IMR-90 (cell line): ENCODE measurements around the gene FAM120A. TPM values are rescaled to one million over a fixed set of nuclear protein-coding genes. Genes with fewer than 3 reads are reported as not detected.

Source experiments
- ATAC-seq: fragments of 200-7000 bp; cut with Tn5 transposase; 2 replicates; pipeline ENCODE4 v1.9.1; 2020; ENCODE audit warnings: low read depth, mild to moderate bottlenecking, moderate library complexity
- BruUV-seq: library from RNA; stranded (reverse); fragments of 400-500 nt; replicated peaks from 2 replicates; lab custom pipeline; 2021; lab: Mats Ljungman, UMichigan
- CTCF ChIA-PET: fragments of 300-600 bp; formaldehyde crosslinking; extraction: SDS; loops from one replicate; lab custom pipeline; 2021; ENCODE audit warnings: antibody characterized with exemption; lab: Yijun Ruan, JAX
- POLR2A ChIA-PET: fragments of 300-600 bp; sonication (Branson Sonifier 250); formaldehyde crosslinking; loops from one replicate; lab custom pipeline; 2022; ENCODE audit warnings: antibody characterized with exemption; ENCODE audit not compliant: unreplicated experiment; lab: Charles Lee
- DNase-seq: peaks from one replicate; pipeline ENCODE4 v3.0.0; 2013
- H2AFZ ChIP-seq: replicated peaks from 2 replicates; pipeline ENCODE3; 2013; ENCODE audit warnings: low read length, mild to moderate bottlenecking; ENCODE audit not compliant: poor library complexity
- H2AK5ac ChIP-seq: 2 replicates; pipeline ENCODE4 v1.6.1; 2013; ENCODE audit warnings: low read depth, low read length, inconsistent platforms
- H2AK9ac ChIP-seq: replicated peaks from 2 replicates; pipeline ENCODE3; 2013; ENCODE audit warnings: mild to moderate bottlenecking, low read depth, low read length, moderate library complexity; ENCODE audit not compliant: poor library complexity
- H2BK120ac ChIP-seq: 2 replicates; pipeline ENCODE4 v1.6.1; 2013; ENCODE audit warnings: low read depth, low read length, inconsistent platforms
- H2BK15ac ChIP-seq: 3 replicates; pipeline ENCODE4 v1.6.1; 2013; ENCODE audit warnings: low read depth, low read length, inconsistent platforms
- H2BK20ac ChIP-seq: 2 replicates; pipeline ENCODE4 v1.6.1; 2013; ENCODE audit warnings: low read depth, mild to moderate bottlenecking, inconsistent platforms, low read length, moderate library complexity
- H2BK5ac ChIP-seq: 2 replicates; pipeline ENCODE4 v1.6.1; 2013; ENCODE audit warnings: mild to moderate bottlenecking, low read depth, low read length, inconsistent platforms; ENCODE audit not compliant: poor library complexity, severe bottlenecking
- H3K14ac ChIP-seq: replicated peaks from 2 replicates; pipeline ENCODE4 v1.6.1; 2013; ENCODE audit warnings: low read depth, low read length, inconsistent platforms
- H3K18ac ChIP-seq: 2 replicates; pipeline ENCODE4 v1.6.1; 2013; ENCODE audit warnings: low read depth, low read length, control low read depth
- H3K23ac ChIP-seq: 2 replicates; pipeline ENCODE4 v1.6.1; 2013; ENCODE audit warnings: low read depth, low read length, inconsistent platforms
- H3K27ac ChIP-seq: 2 replicates; pipeline ENCODE4 v1.5.1; 2013; ENCODE audit warnings: mild to moderate bottlenecking, control low read depth, low read length; ENCODE audit not compliant: insufficient read depth
- H3K27me3 ChIP-seq: 2 replicates; pipeline ENCODE4 v1.6.1; 2013; ENCODE audit warnings: low read length; ENCODE audit not compliant: control insufficient read depth, insufficient read depth
- H3K36me3 ChIP-seq: 2 replicates; pipeline ENCODE4 v1.6.1; 2013; ENCODE audit warnings: low read length, mixed read lengths; ENCODE audit not compliant: control insufficient read depth, insufficient read depth
- H3K4ac ChIP-seq: 2 replicates; pipeline ENCODE4 v1.6.1; 2013; ENCODE audit warnings: low read depth, low read length, inconsistent platforms
- H3K4me1 ChIP-seq: 2 replicates; pipeline ENCODE4 v1.6.1; 2013; ENCODE audit warnings: low read length, mixed read lengths; ENCODE audit not compliant: control insufficient read depth, insufficient read depth
- H3K4me2 ChIP-seq: 2 replicates; pipeline ENCODE4 v1.6.1; 2013; ENCODE audit warnings: low read depth, mild to moderate bottlenecking, control low read depth, low read length, moderate library complexity
- H3K4me3 ChIP-seq: 2 replicates; pipeline ENCODE4 v1.5.1; 2013; ENCODE audit warnings: low read depth, mild to moderate bottlenecking, control low read depth, low read length, moderate library complexity; ENCODE audit not compliant: insufficient read depth
- H3K56ac ChIP-seq: 2 replicates; pipeline ENCODE4 v1.6.1; 2013; ENCODE audit warnings: low read length, inconsistent platforms; ENCODE audit not compliant: insufficient read depth; ENCODE audit errors: extremely low read depth
- H3K79me1 ChIP-seq, 2 experiments: 2 replicates each; pipeline ENCODE4 v1.6.1; 2013; ENCODE audit warnings: low read length in 2 of 2, inconsistent platforms in 1 of 2, low read depth in 1 of 2
- H3K9ac ChIP-seq: 2 replicates; pipeline ENCODE4 v1.6.1; 2013; ENCODE audit warnings: low read depth, low read length, control low read depth
- H3K9me1 ChIP-seq: 2 replicates; pipeline ENCODE4 v1.6.1; 2013; ENCODE audit warnings: low read length, inconsistent platforms; ENCODE audit not compliant: insufficient read depth
- H3K9me3 ChIP-seq: 2 replicates; pipeline ENCODE4 v1.6.1; 2013; ENCODE audit warnings: low read length; ENCODE audit not compliant: control insufficient read depth, insufficient read depth
- H4K20me1 ChIP-seq: 2 replicates; pipeline ENCODE4 v1.6.1; 2013; ENCODE audit warnings: low read length, inconsistent platforms; ENCODE audit not compliant: insufficient read depth
- H4K5ac ChIP-seq: 2 replicates; pipeline ENCODE4 v1.6.1; 2013; ENCODE audit warnings: mild to moderate bottlenecking, low read depth, low read length, control low read depth
- H4K8ac ChIP-seq, 2 experiments: 2 replicates each; pipeline ENCODE4 v1.6.1; 2013; ENCODE audit warnings: low read depth in 2 of 2, low read length in 2 of 2, control low read depth in 1 of 2, inconsistent platforms in 1 of 2
- H4K91ac ChIP-seq: 2 replicates; pipeline ENCODE4 v1.6.1; 2013; ENCODE audit warnings: low read depth, low read length, inconsistent platforms; ENCODE audit not compliant: insufficient read depth
- BHLHE40 ChIP-seq: fragments of 150-350 bp; IDR thresholded peaks from 2 replicates; pipeline ENCODE4 v1.6.1; 2016; ENCODE audit warnings: mild to moderate bottlenecking, low read depth, low read length
- CEBPB ChIP-seq: IDR thresholded peaks from 2 replicates; pipeline ENCODE4 v1.6.1; 2012; ENCODE audit warnings: low read depth, low read length, improper control_type of control experiment
- CHD1 ChIP-seq: IDR thresholded peaks from 2 replicates; pipeline ENCODE4 v1.6.1; 2012; ENCODE audit warnings: low read depth, low read length, improper control_type of control experiment
- FOS ChIP-seq: fragments of 150-350 bp; IDR thresholded peaks from 2 replicates; pipeline ENCODE4 v1.6.1; 2016; ENCODE audit warnings: low read depth, low read length
- MAFK ChIP-seq: IDR thresholded peaks from 2 replicates; pipeline ENCODE4 v1.6.1; 2012; ENCODE audit warnings: low read depth, low read length, improper control_type of control experiment
- MAZ ChIP-seq: IDR thresholded peaks from 2 replicates; pipeline ENCODE4 v1.6.1; 2012; ENCODE audit warnings: low read depth, mild to moderate bottlenecking, low read length, improper control_type of control experiment, moderate library complexity, borderline replicate concordance
- RAD21 ChIP-seq: IDR thresholded peaks from 2 replicates; pipeline ENCODE4 v1.6.1; 2012; ENCODE audit warnings: low read length, improper control_type of control experiment
- RCOR1 ChIP-seq: IDR thresholded peaks from 2 replicates; pipeline ENCODE4 v1.6.1; 2012; ENCODE audit warnings: mild to moderate bottlenecking, low read length, improper control_type of control experiment; ENCODE audit not compliant: insufficient replicate concordance
- RFX5 ChIP-seq: IDR thresholded peaks from 2 replicates; pipeline ENCODE4 v1.8.0; 2012; ENCODE audit warnings: low read depth, mild to moderate bottlenecking, low read length, moderate library complexity
- SMC3 ChIP-seq: fragments of 150-350 bp; IDR thresholded peaks from 2 replicates; pipeline ENCODE4 v1.6.1; 2016; ENCODE audit warnings: low read depth, mild to moderate bottlenecking, antibody characterized with exemption, low read length, moderate library complexity
- WGBS, 2 experiments: methylation state at CpG; one replicate each; pipeline versions ENCODE4 v1.1.5 to v1.1.7; 2013; ENCODE audit warnings: missing lambda C conversion rate in 2 of 2; ENCODE audit not compliant: insufficient read length in 1 of 2; ENCODE audit errors: extremely low coverage in 2 of 2; 5-methylcytosine and 5-hydroxymethylcytosine counted together
- dilution Hi-C: fragments of 300-500 bp; cut with HindIII; formaldehyde crosslinking; loops from one replicate; pipeline ENCODE4 v1.14.3; 2018; ENCODE audit warnings: low sequenced_read_pairs; ENCODE audit not compliant: unreplicated experiment
- in situ Hi-C: fragments of 300-500 bp; cut with MboI; formaldehyde crosslinking; loops from 3 replicates; pipeline ENCODE4 v1.14.3; 2019; ENCODE audit warnings: low sequenced_read_pairs, inconsistent platforms, mixed read lengths
- intact Hi-C: fragments of 100-400 bp; cut with micrococcal nuclease; formaldehyde crosslinking; loops from 2 replicates; pipeline ENCODE4 v1.10.0; 2022
- polyA plus RNA-seq, 3 experiments: library from polyadenylated mRNA; depleted of rRNA; stranded (reverse); fragments of >200 nt; gene quantifications; 2 replicates each; pipeline ENCODE4 v1.2.3, GENCODE V29; 2012; ENCODE audit warnings: low replicate concordance in 1 of 3
- total RNA-seq: library from RNA; depleted of rRNA; stranded (reverse); fragments of >200 nt; gene quantifications from 2 replicates; pipeline ENCODE4 v1.2.3, GENCODE V29; 2012
- TF ChIP-seq, protein P1 (sequence below): fragments of 150-350 bp; IDR thresholded peaks from 2 replicates; pipeline ENCODE4 v1.6.1; 2017; ENCODE audit warnings: mild to moderate bottlenecking, antibody characterized with exemption, low read length, low read depth

The FAM120A gene
- total and polyA plus RNA-seq, 2 of the 4 experiments (the other 2 are of a cell fraction): 61.6 to 75.1 TPM

GRCh38 chr9:93582115-93582514 is 130.6 kb downstream of the FAM120A start:
- no peaks in the 10 kb centered on the region for H3K36me3 ChIP-seq
- no peak overlapping the region for H3K56ac ChIP-seq
- intact Hi-C loops: no loop called here
- H2AFZ ChIP-seq: no peak overlapping the region
- H2BK5ac ChIP-seq: no peak overlapping the region
- no peak overlapping the region for H3K18ac ChIP-seq
- H3K23ac ChIP-seq: no peak overlapping the region; the same call in 1 of the 2 replicates
- peaks cover 3% of the 10 kb centered on the region; the same call in 1 of the 2 replicates for H3K9me3 ChIP-seq
- H4K5ac ChIP-seq: no peak overlapping the region
- dilution Hi-C loops: no loop called here
- no peaks in the 10 kb centered on the region for H3K27me3 ChIP-seq
- no peak overlapping the region for H2BK20ac ChIP-seq
- H3K14ac ChIP-seq: no peak overlapping the region
- peaks cover 20% of the 10 kb centered on the region for H3K4me1 ChIP-seq
- no peak for ATAC-seq
- H3K27ac ChIP-seq: no peak overlapping the region
- in situ Hi-C loops: no loop called here
- H4K20me1 ChIP-seq: peaks cover 69% of the 10 kb centered on the region
- H2AK5ac ChIP-seq: no peak overlapping the region
- H3K9ac ChIP-seq: no peak overlapping the region
- no peak overlapping the region for H3K4ac ChIP-seq
- TF ChIP-seq MAFK (no peak), RFX5 (no peak), RCOR1 (no peak), CHD1 (no peak), BHLHE40 (no peak), SMC3 (no peak), RAD21 (no peak), FOS (no peak), CEBPB (no peak), MAZ (no peak)
- TF ChIP-seq, protein P1, sequence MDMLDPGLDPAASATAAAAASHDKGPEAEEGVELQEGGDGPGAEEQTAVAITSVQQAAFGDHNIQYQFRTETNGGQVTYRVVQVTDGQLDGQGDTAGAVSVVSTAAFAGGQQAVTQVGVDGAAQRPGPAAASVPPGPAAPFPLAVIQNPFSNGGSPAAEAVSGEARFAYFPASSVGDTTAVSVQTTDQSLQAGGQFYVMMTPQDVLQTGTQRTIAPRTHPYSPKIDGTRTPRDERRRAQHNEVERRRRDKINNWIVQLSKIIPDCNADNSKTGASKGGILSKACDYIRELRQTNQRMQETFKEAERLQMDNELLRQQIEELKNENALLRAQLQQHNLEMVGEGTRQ: no peak
- POLR2A ChIA-PET: no interaction called here
- no peak overlapping the region for H3K4me3 ChIP-seq
- no peak overlapping the region for H2AK9ac ChIP-seq
- H3K79me1 ChIP-seq: peaks cover 32 to 76% of the 10 kb centered on the region in 2 experiments
- BruUV-seq: no TSS peak
- peaks cover 19% of the 10 kb centered on the region for H3K9me1 ChIP-seq
- no peak overlapping the region for H4K91ac ChIP-seq
- H2BK15ac ChIP-seq: no peak overlapping the region
- no CpG with 5 or more reads among the region's 5 CpGs for WGBS, 2 experiments
- no peak overlapping the region for H4K8ac ChIP-seq
- DNase-seq: no peak
- no peak overlapping the region for H2BK120ac ChIP-seq
- CTCF ChIA-PET: no interaction called here
- no peak overlapping the region for H3K4me2 ChIP-seq
